Measurements from ENCODE around the gene APCDD1.

The APCDD1 gene

DNA sequence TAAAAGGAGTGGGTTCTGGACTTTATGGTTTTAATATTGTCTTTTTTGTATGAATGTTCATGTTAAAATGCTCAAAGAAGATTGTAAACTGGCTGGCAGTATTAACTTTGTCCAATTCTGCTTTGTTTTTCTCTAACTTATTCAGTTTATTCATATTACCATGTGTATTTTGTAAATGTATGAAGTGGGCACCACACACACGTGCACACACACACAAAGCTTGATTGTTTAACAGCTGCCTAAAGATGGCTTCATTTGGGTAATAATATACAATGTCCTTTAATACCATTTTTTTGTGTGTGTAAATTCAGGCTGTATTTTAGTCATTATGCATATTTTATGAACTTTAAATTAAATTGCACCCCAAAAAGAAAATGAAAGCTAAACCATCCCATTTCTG lies 11.4 kb upstream of the APCDD1 start:
- no peak for TF ChIP-seq GATA2 (IDR thresholded peaks at IDR 0.05; ENCODE audit: low read depth, low read length)
- TF ChIP-seq GATA3 (IDR thresholded peaks at IDR 0.05; ENCODE audit: low read depth, low read length), result no peak

DNA sequence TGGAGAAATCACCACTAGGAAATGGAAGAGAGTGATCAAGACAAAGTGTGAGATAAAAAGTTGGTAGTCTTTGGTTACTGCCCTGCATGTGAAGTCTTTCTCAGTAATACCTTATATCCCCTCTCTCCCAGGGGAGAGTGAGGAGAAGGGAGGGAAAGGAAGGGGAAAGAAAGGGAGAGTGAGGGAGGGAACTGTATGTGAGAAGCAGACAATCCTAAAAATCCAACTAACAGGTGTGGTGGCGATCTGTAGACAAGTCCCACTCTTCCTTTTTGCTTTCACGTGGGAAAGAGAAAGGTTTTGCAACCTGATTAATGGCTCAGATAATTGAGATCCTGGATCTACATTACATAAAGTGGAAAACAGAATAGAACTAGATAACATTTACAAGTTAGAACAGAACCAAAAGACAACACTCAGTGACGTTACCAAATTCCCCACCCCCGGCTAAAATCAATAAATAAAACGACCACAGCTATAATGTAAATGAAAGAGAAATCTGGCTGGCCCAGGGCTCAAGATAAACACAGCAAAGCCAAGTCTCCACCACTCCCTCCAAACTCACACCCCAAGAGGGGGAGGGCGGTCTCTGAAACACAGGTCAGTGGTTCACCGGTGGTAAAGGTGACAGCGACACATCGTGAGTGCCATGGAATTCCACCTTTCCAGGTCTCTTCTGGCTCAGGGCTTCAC lies 10.0 kb upstream of the APCDD1 start:
- TF ChIP-seq GATA2 (IDR thresholded peaks at IDR 0.05; ENCODE audit: low read depth, low read length), result no peak
- no peak for TF ChIP-seq GATA3 (IDR thresholded peaks at IDR 0.05; ENCODE audit: low read depth, low read length)

DNA sequence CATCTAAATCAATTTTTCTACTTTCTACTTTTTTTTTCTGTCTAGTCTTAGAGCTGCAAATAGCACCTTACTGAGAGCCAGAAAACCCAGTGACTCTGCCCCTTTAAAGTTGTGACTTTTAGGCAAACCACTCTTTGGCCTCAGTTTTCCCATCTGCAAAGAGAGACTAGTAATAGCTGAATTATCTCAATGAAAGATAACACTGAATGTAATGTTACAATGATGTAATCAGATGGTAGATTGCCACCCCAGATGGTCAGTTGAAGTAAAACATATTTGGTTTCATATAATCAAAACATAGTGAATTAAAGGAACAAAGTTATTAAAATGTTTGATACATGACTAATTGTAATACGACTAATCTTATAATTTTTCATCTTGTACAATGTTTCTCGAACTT lies 5.0 kb upstream of the APCDD1 start:
- no peak for TF ChIP-seq GATA2 (IDR thresholded peaks at IDR 0.05; ENCODE audit: low read depth, low read length)

DNA sequence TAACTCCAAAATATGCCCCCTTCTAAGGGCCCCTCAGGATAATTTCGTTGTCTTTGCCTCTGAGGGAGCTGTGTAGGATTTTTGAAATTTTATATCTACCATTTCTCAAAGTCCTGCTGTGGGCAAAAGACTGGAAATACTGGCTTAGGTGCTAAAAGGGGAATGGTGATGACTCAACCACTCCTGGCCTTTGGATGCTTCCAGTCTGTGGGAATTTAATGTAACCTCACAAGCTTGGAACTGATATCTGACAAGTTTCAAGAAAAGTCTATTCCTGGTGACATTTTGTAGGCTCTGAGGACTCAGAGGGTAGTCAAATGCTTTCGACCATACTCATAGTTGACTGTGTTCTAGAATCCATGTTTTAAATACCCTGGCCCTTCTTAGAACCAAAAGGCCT lies 3.4 kb upstream of the APCDD1 start:
- TF ChIP-seq GATA2 (IDR thresholded peaks at IDR 0.05; ENCODE audit: low read depth, low read length), result no peak
- TF ChIP-seq GATA3 (IDR thresholded peaks at IDR 0.05; ENCODE audit: low read depth, low read length), result no peak

DNA sequence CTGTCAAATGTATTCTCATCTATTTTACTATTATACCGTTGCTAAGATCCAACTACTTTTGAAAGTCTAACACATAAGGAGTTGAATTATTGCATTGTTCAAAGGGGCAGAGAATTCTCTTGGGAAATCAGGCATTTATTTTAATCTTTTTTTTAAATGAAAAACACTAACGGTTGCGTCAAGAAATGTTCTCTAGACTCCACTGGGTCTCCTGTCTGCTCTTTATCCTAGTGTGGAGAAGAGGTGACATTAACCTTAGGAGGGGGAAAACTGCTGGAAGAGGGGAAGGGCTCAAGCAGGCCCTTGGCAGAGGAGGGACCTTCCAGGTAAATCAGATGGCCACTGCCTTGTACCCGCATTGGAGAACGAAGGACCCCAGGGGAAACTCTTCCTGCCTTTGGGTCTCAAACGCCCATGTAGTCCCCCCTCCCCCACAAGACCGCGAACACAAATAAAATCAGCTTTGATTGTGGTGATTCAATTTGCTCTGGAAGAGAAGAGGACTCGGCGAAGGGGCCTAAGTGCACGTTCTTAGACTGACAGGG lies 1.1 kb upstream of the APCDD1 start:
- TF ChIP-seq GATA2 (IDR thresholded peaks at IDR 0.05; ENCODE audit: low read depth, low read length), result no peak
- no peak for TF ChIP-seq GATA3 (IDR thresholded peaks at IDR 0.05; ENCODE audit: low read depth, low read length)

DNA sequence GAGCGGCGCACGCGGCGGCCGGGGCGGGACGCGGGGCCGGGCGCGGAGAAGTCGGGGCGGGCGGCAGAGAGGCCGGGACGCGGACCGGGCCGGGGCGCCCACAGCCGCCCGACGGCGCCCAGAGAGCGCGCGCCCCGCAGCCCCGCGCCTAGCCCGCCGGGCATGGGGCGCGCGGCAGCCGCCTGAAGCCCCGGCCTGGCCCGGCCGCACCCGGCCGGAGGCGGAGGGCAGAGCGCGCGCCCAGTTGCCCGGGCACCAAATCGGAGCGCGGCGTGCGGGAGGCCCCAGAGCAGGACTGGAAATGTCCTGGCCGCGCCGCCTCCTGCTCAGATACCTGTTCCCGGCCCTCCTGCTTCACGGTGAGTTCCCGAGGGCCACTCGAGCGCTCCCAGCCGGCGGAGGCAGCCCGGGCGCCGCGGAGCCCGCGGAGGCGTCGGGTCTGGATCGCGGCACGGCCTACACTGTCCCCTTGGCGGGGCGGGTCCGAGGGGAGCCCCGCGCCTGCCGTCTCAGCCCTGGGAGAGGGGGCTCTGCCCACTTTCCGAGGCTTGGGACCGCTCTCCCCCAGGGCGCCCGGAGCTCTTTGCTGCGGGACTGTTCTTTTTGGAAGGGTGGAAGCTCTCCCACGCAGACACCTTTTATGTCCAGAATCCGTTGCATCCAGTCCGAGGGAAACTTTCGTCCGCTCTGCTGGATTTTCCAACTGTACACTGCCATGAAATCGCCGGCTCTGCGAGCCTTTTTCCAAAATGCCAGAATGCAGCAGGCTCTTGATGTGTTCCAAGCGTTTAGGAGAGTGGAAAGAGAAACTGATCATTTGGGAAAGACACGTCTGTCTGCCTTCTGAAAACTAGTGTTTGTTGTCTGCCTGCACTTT lies 484 bp downstream of the APCDD1 start:
- TF ChIP-seq GATA2 (IDR thresholded peaks at IDR 0.05; ENCODE audit: low read depth, low read length) (no peak), GATA3 (IDR thresholded peaks at IDR 0.05; ENCODE audit: low read depth, low read length) (no peak)

DNA sequence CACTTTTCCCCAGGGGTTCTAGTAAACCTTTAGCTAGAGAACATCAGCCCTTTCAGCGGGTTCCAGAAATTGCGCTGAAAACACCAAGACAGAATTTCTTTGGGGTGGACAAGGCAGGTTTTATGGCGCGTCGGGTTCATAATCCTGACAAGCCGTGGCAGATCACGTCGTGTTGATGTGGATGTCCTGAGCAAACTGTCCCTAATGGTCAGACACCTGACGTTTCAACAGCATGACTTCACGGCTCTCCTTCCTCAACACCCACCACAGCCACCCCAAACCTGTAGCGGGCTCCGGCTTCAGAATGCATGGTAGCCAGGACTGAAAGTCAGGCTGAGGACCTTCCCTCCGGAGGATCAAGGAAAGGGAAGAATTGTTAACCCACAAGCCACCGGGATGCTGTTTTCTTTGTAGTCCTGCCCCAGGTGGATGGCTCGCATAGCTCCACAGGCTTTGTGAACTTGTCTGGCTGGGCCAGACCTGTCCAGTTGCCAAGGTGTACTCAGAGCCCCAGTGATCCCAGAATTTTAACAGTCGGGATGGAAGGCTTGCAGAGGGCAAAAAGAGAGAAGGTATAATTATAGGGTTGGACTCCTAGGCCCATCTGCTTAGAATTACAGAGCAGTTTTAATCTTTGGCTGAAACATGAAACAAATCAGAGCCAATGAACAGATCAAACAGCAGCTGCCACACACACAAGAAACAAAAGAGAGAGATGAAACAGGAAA lies 1.5 kb downstream of the APCDD1 start:
- TF ChIP-seq GATA2 (IDR thresholded peaks at IDR 0.05; ENCODE audit: low read depth, low read length) (no peak), GATA3 (IDR thresholded peaks at IDR 0.05; ENCODE audit: low read depth, low read length) (no peak)

DNA sequence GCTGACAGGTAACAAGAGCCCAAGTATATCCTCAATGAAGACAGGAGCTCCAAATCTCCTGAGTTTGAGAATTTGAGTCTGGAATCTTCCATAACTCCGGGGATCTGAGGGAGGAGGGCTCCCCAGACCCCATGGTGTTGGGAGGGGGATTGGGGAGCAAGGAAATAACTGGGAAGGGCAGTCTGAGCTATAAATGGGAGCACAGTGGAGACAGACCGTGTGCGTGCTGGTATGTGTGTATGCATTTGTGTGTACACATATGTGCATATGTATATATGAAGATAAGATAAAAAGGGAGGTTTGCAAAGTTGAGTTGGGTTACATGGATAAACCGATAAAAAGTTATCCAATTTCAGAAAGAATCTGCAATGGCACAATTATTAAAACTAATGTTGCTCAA lies 2.3 kb downstream of the APCDD1 start:
- no peak for TF ChIP-seq GATA2 (IDR thresholded peaks at IDR 0.05; ENCODE audit: low read depth, low read length)
- no peak for TF ChIP-seq GATA3 (IDR thresholded peaks at IDR 0.05; ENCODE audit: low read depth, low read length)

DNA sequence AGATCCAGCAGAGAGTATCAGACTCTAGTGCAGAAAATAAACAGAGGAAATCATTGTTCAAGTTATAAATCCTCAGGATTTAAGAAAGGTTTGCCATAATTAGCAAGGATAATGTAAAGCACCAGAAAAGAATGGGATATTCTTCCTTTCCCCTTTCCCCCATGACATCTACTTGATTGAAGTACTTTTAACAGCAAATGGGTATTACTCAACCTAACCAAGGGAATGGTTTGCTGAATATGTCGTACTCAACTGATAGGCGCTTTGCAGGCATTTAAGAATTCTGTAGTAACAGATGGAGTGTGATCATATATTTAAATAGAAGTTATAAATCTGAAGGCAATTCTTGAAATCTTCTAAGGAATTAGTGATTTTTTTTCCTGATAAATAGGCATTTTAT lies 2.7 kb downstream of the APCDD1 start:
- TF ChIP-seq GATA3 (IDR thresholded peaks at IDR 0.05; ENCODE audit: low read depth, low read length) (no peak), GATA2 (IDR thresholded peaks at IDR 0.05; ENCODE audit: low read depth, low read length) (no peak)

DNA sequence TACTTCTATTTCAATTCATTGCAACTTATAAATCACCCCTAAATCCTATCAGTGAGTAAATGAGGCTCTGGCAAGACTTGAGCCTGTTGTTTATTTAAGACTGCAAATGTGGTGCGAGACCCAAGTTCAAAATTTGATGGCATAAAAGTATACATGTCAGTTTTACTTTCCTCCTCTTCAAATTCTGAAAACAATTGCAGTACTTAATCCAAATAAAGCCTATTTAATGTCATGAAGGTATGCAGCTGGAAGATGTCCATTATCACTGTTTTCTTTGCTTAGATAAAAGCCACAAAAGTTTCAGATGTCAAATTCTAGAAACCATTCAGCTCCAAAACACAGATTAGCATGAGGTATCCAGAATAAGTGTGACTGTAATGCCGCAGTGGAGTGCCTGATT lies 3.3 kb downstream of the APCDD1 start:
- TF ChIP-seq GATA2 (IDR thresholded peaks at IDR 0.05; ENCODE audit: low read depth, low read length) (no peak), GATA3 (IDR thresholded peaks at IDR 0.05; ENCODE audit: low read depth, low read length) (no peak)

DNA sequence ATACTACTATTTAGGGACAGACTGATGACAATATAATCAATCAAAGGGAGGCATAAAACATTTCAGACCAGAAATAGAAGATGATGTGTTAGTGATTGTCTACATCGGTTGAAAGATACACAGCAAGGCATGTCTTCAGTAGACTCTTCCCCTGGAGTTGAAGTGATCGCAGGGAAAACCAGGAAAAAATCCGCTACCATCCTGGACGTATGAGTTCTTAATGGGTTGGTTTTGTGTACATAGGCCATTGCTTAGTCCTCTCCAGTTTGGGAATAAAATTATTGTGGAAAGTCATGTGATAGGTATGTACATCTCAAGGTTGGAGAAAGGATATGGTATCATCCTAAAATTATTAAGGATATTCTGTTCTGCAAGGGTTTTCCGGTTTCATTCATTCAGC lies 4.3 kb downstream of the APCDD1 start:
- TF ChIP-seq GATA3 (IDR thresholded peaks at IDR 0.05; ENCODE audit: low read depth, low read length) (no peak), GATA2 (IDR thresholded peaks at IDR 0.05; ENCODE audit: low read depth, low read length) (no peak)

DNA sequence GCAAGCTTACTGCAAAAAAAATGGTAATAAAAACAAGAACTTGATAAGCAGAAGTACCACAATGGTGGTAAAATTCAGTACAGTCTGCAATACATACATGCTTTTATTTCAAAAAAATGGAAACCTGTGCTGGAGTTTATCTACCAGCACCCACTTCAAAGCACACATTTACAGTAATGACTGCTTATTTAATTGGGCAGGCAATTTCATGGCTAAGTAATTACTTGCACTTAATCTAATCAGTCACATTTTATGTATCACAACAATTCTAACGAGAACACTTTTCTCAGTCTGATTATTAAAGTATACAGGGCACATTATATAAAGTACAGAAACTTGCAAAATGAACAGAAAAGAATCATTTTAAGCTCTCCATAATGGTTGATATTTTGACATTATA lies 5.2 kb downstream of the APCDD1 start:
- no peak for TF ChIP-seq GATA3 (IDR thresholded peaks at IDR 0.05; ENCODE audit: low read depth, low read length)
- no peak for TF ChIP-seq GATA2 (IDR thresholded peaks at IDR 0.05; ENCODE audit: low read depth, low read length)

DNA sequence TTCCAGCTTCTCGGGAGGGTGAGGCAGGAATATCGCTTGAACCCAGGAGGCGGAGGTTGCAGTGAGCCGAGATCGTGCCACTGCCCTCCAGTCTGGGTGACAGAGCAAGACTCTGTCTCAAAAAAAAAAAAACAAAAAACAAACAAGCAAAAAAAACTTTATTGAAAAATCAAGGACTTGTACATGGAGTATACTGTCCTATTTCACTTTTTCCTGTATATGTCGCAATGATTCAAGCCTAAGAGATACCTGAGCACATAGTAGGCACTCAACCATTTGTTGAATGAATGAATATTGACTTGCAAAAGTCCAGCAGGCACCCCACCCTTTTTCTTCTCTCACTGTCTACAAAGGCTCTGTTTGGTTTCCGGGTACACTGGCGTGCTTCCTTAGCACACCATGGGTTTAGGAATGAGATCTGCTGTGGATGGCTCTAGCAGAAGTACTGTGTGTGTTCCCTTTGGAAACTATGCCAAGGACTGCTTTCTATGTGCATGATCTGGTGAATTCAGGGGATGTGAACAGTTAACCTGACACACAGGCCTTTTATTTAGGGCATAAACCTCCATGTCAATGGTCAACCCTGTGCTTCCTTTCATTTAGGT lies 6.1 kb downstream of the APCDD1 start:
- TF ChIP-seq GATA2 (IDR thresholded peaks at IDR 0.05; ENCODE audit: low read depth, low read length) (no peak), GATA3 (IDR thresholded peaks at IDR 0.05; ENCODE audit: low read depth, low read length) (no peak)

DNA sequence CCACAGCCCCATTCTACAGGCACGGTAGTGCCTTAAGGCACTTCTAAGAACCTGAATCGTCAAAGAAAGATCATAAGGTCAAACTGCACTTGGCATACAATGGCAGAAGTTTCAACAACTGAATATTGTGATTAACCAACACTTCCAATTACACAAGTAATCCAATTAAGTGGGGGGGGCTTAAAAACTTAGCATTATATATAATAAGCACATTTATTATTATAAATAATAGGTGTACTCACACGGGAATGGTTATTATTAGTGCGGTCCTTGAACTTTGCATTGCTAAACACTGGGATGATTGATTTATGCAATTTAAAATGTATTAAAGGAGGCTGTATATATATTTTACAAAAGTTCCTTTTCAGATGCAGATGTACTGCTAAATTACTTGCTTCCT lies 7.6 kb downstream of the APCDD1 start:
- TF ChIP-seq GATA2 (IDR thresholded peaks at IDR 0.05; ENCODE audit: low read depth, low read length), result no peak
- no peak for TF ChIP-seq GATA3 (IDR thresholded peaks at IDR 0.05; ENCODE audit: low read depth, low read length)

Data from SH-SY5Y (cell line).